GM19467 (cell line): ENCODE measurements around the gene OR52B6.
A peak's percentile ranks its signal among the peaks of the same experiment; 100 is the strongest.
"Not testable (repeated sequence)": the region's sequence is repeated elsewhere in the genome, so short reads cannot be mapped to it uniquely, and the experiment has no call there.

Source experiments
- ATAC-seq: cut with Tn5 transposase; IDR thresholded peaks from one replicate; pipeline ENCODE4 v1.9.1; 2021; ENCODE audit warnings: mild to moderate bottlenecking, moderate library complexity; ENCODE audit not compliant: unreplicated experiment

OR52B6 gene, protein sequence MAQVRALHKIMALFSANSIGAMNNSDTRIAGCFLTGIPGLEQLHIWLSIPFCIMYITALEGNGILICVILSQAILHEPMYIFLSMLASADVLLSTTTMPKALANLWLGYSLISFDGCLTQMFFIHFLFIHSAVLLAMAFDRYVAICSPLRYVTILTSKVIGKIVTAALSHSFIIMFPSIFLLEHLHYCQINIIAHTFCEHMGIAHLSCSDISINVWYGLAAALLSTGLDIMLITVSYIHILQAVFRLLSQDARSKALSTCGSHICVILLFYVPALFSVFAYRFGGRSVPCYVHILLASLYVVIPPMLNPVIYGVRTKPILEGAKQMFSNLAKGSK

DNA sequence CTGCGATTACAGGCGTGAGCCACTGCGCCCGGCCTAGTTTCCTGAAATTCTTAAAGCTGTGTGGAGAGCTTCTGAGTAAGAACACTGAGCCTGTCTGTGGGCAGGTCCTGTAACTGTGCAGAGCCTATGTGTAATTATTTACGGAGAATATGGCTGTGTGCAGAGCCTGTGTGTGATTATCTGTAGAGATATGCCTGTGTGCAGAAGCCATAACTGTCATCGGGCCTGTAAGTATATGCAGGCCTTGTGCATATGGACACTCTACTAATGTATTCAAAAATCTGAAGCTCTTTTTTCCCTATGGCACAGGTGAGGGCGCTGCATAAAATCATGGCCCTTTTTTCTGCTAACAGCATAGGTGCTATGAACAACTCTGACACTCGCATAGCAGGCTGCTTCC lies at the start of gene OR52B6:
Gene OR52B6, plus strand, starts transcription at position 301 of the 400 bp plus-strand sequence. Its CDS starts 0 bp downstream, at position 301.
- ATAC-seq = no peak

DNA sequence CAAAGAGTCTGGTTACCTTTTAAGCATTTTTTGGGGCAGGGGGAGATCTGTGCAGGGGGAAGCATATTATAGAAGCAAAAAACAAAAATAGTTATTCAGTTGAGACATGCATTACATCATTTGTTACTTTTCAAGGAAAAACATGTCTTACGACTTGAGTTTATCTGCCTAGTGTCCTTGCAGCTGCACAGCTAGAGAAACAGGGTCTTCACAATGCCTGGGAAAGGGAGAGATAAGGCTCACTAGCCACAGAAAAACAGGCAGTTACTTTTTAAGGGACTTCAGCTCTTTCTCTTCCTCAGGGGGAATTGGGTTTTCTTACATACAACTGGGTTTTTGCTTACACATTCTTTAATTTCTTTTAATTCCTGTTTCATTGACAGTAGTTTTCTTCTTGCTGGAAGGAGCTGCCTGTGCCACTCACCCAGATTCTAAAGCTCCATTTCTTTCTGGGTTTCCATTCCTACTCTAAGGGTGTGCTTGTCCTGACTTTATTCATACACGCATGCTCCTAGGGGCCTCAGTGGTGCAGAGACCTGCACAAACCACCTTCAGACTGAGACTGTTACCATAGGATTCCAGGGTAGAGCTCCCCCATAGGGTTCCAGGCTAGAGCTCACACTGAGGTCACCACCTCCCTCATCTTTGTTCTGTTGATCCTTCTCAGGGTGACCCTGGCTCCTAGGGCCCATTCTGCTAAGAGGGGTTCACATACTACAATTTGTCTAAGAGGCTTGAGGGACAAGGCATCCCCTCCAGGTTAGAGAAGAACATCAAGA lies 49.4 kb upstream of the OR52B6 start:
- no peak for ATAC-seq

DNA sequence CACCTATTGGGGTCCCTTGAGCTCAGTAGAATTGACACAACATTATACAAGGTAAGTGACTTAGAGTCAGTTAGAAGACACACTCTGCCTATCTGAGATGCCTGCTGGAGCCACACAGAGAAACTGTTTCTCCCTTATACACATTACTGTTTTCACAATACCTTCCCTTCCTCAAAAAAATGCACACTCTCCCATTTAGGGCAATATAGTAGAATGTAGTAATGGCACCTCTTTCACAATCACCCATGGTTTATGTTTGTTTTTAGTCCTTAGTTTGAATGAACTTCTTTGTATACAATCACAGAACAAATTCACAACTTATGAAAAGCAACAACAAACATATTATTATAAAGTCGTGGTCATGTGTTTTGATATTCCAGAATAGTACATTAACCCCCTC lies 46.6 kb upstream of the OR52B6 start:
- no peak for ATAC-seq

DNA sequence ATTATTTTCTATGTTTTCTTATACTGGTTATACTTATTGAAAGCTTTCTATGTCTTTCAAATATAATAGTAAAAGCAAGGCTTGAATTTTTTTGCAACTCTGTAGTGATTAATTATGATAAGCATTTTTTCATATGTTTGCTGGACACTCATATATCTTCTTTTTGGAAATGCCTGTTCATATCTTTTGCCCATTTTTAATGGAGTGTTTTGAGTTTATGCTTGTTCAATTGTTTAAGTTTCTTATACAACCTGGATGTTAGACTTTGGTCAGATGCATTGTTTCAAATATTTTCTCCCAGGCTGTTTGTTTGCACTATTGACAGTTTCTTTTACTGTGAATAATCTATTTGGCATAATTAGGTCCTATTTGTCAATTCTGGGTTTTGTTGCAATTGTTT lies 44.2 kb upstream of the OR52B6 start:
- no peak for ATAC-seq

DNA sequence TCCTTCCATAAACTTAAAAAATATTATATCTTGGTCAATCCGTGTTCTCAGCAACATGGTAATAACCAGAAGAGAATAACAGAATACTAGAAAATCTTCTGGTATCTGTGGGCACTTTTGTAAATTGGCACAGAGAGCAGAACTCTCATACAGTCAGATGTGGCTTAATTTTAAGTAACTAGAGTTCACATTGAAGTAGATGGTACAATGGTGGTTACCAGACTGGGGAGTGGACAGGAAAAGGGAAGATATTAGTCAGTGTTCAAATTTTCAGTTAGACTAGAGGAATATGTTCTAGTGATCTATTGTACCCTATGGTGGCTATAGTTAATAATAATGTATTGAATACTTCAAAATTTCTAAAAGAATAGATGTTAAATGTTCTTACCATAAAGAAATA lies 39.2 kb upstream of the OR52B6 start:
- ATAC-seq = no peak

DNA sequence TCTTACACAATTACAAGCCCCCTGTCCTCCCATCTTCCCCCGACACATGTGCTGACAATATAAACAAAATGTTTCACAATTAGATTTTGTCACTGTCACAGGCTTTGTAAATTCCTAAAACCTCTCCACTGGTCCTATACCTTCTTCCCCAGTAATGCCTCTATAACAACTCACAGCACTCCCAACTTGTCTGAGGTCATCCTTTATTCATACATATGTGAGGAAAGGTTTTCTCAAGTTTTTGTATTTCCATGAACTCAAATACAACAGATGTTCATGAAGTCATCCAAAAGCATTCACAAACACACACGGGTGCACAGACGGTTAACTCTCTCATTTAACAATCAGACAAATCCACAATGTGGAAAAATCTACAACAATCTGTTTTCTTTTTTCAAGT lies 34.2 kb upstream of the OR52B6 start:
- no peak for ATAC-seq

DNA sequence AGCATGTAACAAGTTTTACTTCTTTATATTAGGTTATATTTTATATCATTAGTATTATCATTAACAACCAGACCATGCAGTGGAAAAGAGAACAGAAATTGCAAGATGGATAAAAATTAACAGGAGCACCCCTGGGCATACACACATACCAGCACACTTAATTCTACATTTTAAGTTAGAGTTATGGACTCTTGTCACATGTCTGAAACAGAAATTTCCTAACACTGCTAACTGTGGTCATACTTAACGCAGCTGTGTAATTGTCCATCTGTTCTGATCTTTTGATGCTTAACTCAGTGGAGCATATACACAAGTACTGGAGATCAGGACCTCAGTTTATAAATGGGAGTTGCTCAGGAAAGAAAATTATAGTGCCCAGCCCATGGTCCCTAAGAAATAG lies 32.7 kb upstream of the OR52B6 start:
- ATAC-seq = peak; percentile 82

DNA sequence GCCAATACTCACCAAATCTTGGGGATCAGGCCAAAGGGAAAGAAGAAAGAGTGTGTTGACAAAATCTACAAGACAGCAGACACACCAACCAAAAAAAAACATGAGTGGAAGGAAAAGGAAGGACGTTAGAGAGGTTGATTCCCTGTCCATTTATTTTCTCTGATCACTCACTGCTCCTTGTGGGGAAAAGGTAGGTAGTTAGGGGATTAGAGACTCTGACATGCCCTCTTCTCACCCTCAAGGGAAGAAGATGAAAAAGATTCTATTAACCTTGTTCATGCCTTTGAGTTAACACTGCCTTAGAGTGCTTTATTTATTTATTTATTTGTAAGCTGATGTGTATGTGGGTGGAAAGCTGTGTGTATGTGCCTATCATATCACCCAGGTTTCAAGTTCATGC lies 32.2 kb upstream of the OR52B6 start, which contains the start of gene OR52H1:
Gene OR52H1, minus strand, starts transcription at position 101 of the 400 bp plus-strand sequence. CDS start 3,035 bp downstream, outside the sequence.
- no peak for ATAC-seq

DNA sequence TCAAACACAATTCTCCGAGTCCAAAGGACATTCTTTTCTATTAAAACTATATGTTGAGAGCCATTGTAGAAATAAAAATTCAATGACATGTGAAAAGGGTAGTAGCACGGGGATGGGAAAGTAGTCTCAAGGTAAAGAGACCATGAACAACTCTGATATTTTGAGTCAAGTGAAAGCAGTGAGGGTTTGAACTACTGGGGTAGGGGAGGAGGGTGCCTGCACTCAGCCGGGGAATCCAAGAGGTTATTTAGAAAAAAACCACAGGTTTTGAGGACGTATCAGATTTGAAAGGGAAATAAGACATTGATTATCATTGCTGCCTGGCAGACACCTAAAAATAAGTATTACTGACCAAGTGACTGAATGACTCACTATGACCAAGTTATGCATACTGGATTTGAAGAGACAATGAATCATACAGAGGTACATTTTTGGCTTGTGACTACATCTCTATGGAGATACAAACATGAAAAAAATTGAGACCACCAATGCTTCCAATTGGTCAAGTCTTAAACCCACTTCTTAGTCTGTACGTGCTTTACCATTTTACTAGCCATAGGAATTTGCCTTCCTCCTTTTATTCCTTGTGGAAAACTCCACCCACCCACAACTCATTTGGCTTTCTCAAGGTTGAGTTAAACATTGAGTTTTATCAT lies 30.1 kb upstream of the OR52B6 start:
- no peak for ATAC-seq

DNA sequence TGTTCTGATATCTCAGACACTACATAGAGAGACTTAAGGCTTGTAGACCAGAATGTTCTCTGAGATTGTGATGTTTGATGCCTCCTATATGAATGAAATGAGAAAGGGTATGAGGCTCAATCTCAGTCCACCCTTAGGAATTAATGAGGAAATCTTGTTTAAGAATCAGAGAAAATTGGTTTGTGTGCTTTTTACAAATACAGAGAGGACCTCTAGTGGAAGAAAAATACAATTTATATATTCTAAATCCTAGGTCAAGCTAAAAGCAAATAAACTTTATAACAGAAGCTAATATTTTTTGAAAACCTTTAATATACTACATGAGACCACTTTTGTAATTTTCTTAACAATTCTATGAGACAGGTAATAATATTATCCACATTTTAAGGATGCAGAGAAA lies 27.3 kb upstream of the OR52B6 start:
- no peak for ATAC-seq

DNA sequence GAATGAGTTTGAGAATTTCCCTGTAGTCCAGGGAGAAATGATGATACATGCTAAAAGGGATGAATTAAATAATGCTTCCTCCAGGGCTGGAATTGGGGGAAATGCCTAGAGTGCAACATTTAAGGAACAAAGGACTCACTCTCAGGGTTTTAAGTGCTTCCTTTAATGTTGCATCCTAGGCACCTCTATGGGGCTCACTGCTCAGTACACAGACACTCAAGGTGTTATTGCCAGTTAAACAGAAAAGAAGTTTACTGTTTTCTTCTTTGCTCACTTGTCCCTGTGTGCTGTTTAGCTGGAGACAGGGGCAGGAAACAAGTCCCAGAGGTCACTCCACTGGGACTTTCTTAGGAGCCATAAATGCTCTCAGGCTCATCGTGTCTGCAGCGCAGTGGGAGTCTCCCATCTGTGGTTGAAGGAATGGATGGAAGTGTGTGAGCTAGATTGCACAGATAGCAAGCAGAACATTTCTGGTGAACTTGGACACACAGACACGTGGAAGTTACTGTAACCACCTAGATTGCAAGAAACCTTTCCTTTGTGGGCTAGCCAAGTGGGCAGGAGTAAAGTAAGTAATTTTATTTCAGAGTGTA lies 24.0 kb upstream of the OR52B6 start:
- no peak for ATAC-seq

DNA sequence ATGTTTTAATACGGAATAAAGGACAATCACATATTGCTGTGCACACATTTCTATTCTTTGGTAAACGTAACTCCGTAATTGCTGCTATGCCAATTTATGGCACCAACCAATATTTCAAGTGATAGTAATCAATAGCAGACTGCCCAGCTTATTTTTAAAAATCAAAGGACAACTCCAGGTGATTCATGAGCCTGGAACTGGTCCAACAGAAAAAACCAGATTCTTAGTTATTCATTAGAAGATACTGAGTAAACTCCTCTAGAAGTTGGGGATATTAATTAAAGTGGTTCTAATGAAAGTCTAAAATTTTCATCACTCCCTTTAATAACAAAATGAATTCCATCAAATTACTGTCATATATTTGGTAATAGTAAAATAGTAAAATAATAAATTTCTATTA lies 22.9 kb upstream of the OR52B6 start:
- no peak for ATAC-seq

DNA sequence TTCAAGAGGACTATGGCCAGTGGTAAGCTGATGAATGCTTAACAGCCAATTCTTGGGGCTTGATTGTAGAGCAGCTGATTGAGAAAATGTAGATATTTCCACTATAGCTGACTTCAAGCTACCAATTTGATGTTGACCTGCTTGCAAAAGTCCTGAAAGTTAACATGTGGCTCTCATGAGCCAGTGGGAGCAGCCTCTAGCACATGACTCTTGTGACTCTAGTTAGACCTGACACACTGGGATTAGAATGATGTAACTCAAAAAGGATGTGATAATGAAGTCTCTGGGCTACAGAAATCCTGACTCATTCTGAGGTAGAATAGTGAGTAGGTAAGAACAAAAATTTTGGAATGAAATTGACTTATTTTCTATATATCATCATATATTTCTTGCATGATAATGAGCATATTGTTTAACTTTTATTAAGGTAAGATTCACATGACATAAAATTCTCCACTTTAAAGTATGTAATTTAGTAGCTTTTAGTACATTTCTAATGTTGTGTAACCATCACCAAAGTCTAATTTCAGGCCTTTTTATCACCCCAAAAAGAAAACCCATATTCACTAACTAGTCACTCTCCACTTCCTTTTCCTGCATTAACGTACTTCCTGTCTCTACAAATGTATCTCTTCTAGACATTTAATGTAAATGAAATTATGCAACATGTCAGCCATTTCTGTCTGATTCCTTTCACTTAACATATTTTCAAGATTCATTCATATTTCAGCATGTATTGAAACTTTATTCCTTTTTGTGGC lies 16.2 kb upstream of the OR52B6 start:
- ATAC-seq = no peak

DNA sequence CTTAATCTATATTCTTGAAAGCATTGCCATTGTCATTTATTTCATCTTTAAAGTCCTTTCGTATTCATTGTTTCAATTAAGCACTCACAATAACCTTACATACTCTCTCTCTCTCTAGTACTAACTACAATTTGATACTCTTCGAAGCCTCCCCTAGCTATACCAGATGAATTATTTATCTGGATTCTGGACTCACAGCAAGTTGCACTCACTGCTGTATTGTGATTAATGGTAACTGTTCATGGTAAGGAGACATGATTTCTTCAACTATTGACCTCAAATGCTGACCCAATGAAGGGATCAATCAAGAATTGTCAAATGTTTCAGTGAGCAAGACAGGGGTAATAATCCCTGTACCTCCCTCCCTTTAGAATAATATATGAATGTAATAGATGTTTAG lies 6.0 kb upstream of the OR52B6 start:
- no peak for ATAC-seq

DNA sequence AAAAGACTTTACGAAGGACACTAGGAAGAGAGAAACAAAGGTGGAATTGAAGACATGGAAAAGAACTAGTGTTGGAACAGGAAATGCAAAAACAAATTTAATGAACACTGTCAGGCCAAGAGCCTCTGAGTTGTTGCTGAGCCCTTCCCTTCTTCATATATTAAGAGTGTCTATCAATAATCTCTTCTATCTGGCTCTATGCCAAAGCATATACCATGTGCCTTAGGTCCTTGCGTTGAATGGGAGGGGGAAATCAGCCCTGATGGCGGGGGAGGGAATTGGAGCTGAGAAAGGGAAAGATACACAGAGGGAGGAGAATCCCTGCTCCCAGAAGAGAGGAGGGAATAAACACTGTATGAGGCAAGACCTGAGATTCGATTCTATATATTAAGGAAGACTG lies 5.5 kb upstream of the OR52B6 start:
- ATAC-seq = no peak

DNA sequence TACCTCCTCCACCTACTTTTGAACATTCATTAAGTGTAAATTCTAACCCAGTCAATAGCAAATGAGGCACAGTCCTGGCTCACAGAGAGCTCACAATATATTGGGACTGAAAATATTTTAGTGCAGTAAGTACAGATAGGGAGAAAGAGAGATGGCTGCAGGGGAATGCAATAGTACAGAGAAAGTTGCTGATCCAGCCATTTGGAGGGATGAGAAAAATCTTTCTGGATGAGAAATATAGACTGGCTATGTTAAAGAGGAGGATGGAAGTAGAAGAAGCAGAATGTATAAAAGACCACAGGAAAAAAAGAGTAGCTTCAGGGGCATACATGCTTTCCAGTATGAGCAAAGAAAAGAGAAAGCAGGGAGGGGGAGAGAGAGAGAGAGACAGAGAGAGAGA lies 3.6 kb upstream of the OR52B6 start:
- ATAC-seq = no peak

DNA sequence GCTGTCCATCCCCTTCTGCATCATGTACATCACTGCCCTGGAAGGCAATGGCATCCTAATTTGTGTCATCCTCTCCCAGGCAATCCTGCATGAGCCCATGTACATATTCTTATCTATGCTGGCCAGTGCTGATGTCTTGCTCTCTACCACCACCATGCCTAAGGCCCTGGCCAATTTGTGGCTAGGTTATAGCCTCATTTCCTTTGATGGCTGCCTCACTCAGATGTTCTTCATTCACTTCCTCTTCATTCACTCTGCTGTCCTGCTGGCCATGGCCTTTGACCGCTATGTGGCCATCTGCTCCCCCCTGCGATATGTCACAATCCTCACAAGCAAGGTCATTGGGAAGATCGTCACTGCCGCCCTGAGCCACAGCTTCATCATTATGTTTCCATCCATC lies 337 bp downstream of the OR52B6 start:
- no peak for ATAC-seq

DNA sequence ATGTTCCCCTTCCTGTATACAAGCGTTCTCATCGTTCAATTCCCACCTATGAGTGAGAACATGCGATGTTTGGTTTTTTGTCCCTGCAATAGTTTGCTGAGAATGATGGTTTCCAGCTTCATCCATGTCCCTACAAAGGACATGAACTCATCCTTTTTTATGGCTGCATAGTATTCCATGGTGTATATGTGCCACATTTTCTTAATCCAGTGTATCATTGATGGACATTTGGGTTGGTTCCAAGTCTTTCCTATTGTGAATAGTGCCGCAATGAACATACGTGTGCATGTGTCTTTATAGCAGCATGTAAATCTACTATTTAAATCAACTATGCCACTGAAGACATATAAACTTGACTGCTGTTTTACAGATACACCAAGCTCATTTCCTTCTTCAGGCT lies 3.8 kb downstream of the OR52B6 start:
- ATAC-seq = not testable (repeated sequence)

DNA sequence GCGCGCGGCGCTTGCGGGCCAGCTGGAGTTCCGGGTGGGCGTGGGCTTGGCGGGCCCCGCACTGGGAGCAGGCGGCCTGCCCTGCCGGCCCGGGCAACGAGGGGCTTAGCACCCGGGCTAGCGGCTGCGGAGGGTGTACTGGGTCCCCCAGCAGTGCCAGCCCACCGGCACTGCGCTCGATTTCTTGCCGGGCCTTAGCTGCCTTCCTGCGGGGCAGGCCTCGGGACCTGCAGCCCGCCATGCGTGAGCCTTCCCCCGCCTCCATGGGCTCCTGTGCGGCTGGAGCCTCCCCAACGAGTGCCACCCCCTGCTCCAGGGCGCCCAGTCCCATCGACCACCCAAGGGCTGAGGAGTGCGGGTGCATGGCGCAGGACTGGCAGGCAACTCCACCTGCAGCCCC lies 9.2 kb downstream of the OR52B6 start:
- not testable (repeated sequence) for ATAC-seq

DNA sequence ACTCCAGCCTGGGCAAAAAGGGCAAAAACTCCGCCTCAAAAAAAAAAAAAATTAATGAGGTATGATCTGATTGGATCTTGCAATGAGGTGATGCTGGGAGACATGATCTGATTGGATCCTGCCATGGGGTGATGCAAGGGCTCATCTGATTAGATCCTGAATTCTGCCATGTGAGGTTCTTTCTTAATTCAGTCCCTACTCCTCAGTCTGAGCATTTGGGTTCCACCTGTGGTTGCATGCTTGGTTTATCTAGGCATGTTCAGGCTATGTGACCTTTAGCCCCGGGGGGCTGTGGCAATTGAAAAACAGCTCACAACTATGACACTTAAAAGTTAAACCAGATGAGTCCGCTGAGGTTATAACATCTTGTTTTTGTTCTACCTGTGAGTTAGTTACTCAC lies 10.9 kb downstream of the OR52B6 start:
- no peak for ATAC-seq

DNA sequence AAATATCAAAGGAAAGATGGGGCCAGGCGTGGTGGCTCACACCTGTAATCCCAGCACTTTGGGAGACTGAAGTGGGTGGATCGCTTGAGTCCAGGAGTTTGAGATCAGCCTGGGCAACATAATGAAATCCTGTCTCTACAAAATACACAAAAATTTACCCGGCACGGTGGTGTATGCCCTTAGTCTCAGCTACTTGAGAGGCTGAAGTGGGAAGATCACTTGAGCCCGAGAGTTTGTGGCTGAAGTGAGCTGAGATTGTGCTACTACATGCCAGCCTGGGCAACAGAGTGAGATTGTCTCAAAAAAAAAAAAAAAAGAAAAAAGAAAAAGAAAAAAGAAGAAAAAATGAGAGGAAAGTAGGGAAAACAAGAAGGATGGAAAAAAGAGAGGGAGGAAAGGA lies 11.9 kb downstream of the OR52B6 start:
- no peak for ATAC-seq
